ENCODE data around the gene HOMER1.

HOMER1 gene

GRCh38 chr5:79526928-79527327 lies 13.0 kb upstream of the HOMER1 start:
- Histone ChIP-seq H3K4me3 (ENCODE audit: low read length) (no peak overlapping the region), H3K9ac (ENCODE audit: low read length) (no peak overlapping the region), H3K27ac (ENCODE audit: low read length) (no peak overlapping the region), H4K20me1 (ENCODE audit: insufficient read depth, low read length) (no peaks in the 10 kb centered on the region), H3K4me2 (ENCODE audit: low read length) (no peak overlapping the region), H3K9me3 (ENCODE audit: insufficient read depth, low read length) (no peaks in the 10 kb centered on the region), H3K27me3 (ENCODE audit: low read depth, low read length) (no peaks in the 10 kb centered on the region), H3K4me1 (ENCODE audit: low read length) (no peaks in the 10 kb centered on the region), H3K79me2 (ENCODE audit: low read length) (no peaks in the 10 kb centered on the region), H2AFZ (ENCODE audit: low read depth, low read length) (no peak overlapping the region), H3K36me3 (replicated peaks; ENCODE audit: low read depth, low read length) (no peaks in the 10 kb centered on the region)
- TF ChIP-seq CTCF (IDR thresholded peaks at IDR 0.05; ENCODE audit: low read depth, low read length) (no peak), EZH2phosphoT487 (IDR thresholded peaks at IDR 0.05; ENCODE audit: low read depth) (no peak)

GRCh38 chr5:79526493-79526892 lies 12.6 kb upstream of the HOMER1 start:
- Histone ChIP-seq H3K9me3 (ENCODE audit: insufficient read depth, low read length) (no peaks in the 10 kb centered on the region), H3K9ac (ENCODE audit: low read length) (no peak overlapping the region), H3K36me3 (replicated peaks; ENCODE audit: low read depth, low read length) (no peaks in the 10 kb centered on the region), H3K79me2 (ENCODE audit: low read length) (no peaks in the 10 kb centered on the region), H3K4me2 (ENCODE audit: low read length) (no peak overlapping the region), H3K27ac (ENCODE audit: low read length) (no peak overlapping the region), H3K4me1 (ENCODE audit: low read length) (no peaks in the 10 kb centered on the region), H3K4me3 (ENCODE audit: low read length) (no peak overlapping the region), H4K20me1 (ENCODE audit: insufficient read depth, low read length) (no peaks in the 10 kb centered on the region), H2AFZ (ENCODE audit: low read depth, low read length) (no peak overlapping the region), H3K27me3 (ENCODE audit: low read depth, low read length) (no peaks in the 10 kb centered on the region)
- TF ChIP-seq CTCF (IDR thresholded peaks at IDR 0.05; ENCODE audit: low read depth, low read length) (no peak), EZH2phosphoT487 (IDR thresholded peaks at IDR 0.05; ENCODE audit: low read depth) (no peak)

- Histone ChIP-seq H3K27me3 (ENCODE audit: low read depth, low read length) (no peaks in the 10 kb centered on the region), H3K36me3 (replicated peaks; ENCODE audit: low read depth, low read length) (no peaks in the 10 kb centered on the region), H4K20me1 (ENCODE audit: insufficient read depth, low read length) (no peaks in the 10 kb centered on the region), H3K4me3 (ENCODE audit: low read length) (no peak overlapping the region), H2AFZ (ENCODE audit: low read depth, low read length) (no peak overlapping the region), H3K9me3 (ENCODE audit: insufficient read depth, low read length) (no peaks in the 10 kb centered on the region), H3K4me1 (ENCODE audit: low read length) (peaks cover 10% of the 10 kb centered on the region), H3K4me2 (ENCODE audit: low read length) (no peak overlapping the region), H3K27ac (ENCODE audit: low read length) (no peak overlapping the region), H3K9ac (ENCODE audit: low read length) (no peak overlapping the region), H3K79me2 (ENCODE audit: low read length) (no peaks in the 10 kb centered on the region)
- no peak for TF ChIP-seq CTCF (IDR thresholded peaks at IDR 0.05; ENCODE audit: low read depth, low read length)
- TF ChIP-seq EZH2phosphoT487 (IDR thresholded peaks at IDR 0.05; ENCODE audit: low read depth), result no peak
These were observed 7.2 kb upstream of the HOMER1 start for GRCh38 chr5:79521156-79521555.

GRCh38 chr5:79518718-79519117 lies 4.8 kb upstream of the HOMER1 start:
- Histone ChIP-seq H3K4me2 (ENCODE audit: low read length) (no peak overlapping the region), H3K4me1 (ENCODE audit: low read length) (peaks cover 10% of the 10 kb centered on the region), H3K27me3 (ENCODE audit: low read depth, low read length) (no peaks in the 10 kb centered on the region), H3K27ac (ENCODE audit: low read length) (no peak overlapping the region), H3K9ac (ENCODE audit: low read length) (no peak overlapping the region), H3K9me3 (ENCODE audit: insufficient read depth, low read length) (no peaks in the 10 kb centered on the region), H3K79me2 (ENCODE audit: low read length) (no peaks in the 10 kb centered on the region), H2AFZ (ENCODE audit: low read depth, low read length) (no peak overlapping the region), H4K20me1 (ENCODE audit: insufficient read depth, low read length) (no peaks in the 10 kb centered on the region), H3K36me3 (replicated peaks; ENCODE audit: low read depth, low read length) (no peaks in the 10 kb centered on the region), H3K4me3 (ENCODE audit: low read length) (no peak overlapping the region)
- TF ChIP-seq EZH2phosphoT487 (IDR thresholded peaks at IDR 0.05; ENCODE audit: low read depth) (no peak), CTCF (IDR thresholded peaks at IDR 0.05; ENCODE audit: low read depth, low read length) (no peak)

Data from OCI-LY3 (cell line).